Mucosa of descending colon (tissue), 3 donors: ENCODE data around the gene MIDN. TPM values are rescaled to one million over a fixed set of nuclear protein-coding genes. Genes with fewer than 3 reads are reported as not detected.

Experiments
- ATAC-seq: fragments of 200-7000 bp; cut with Tn5 transposase; one replicate; pipeline ENCODE4 v1.9.1; 2020; ENCODE audit warnings: mild to moderate bottlenecking, moderate library complexity
- DNase-seq, 3 donors: peaks; one replicate each; pipeline ENCODE4 v3.0.0-alpha.2; 2020
- H3K36me3 ChIP-seq: fragments of 200-600 bp; one replicate; pipeline ENCODE4 v1.8.0; 2021; ENCODE audit warnings: low read depth, mild to moderate bottlenecking
- H3K4me1 ChIP-seq: fragments of 200-600 bp; one replicate; pipeline ENCODE4 v1.8.0; 2021; ENCODE audit warnings: low read depth, mild to moderate bottlenecking
- H3K4me3 ChIP-seq: fragments of 200-600 bp; one replicate; pipeline ENCODE4 v1.8.0; 2021; ENCODE audit warnings: mild to moderate bottlenecking
- H3K9me3 ChIP-seq: fragments of 200-600 bp; one replicate; pipeline ENCODE4 v1.8.0; 2021; ENCODE audit warnings: mild to moderate bottlenecking
- intact Hi-C, 2 donors: fragments of 100-400 bp; cut with DNase I in 1 of 2; cut with micrococcal nuclease in 1 of 2; formaldehyde crosslinking; loops; one replicate each; pipeline versions ENCODE4 v1.11.0 to v1.11.1; 2022; cut with DNase I, micrococcal nuclease
- total RNA-seq, 3 donors: library from RNA; stranded (reverse); fragmentation: NEBNext Ultra II Directional in 2 of 3; extraction: Animal tissue kit (Norgen Biotek cat#: 25700) in 2 of 3; gene quantifications; one replicate each; pipeline versions ENCODE4 v1.2.1 to v1.2.4, GENCODE V29; 2021 to 2023
- TF ChIP-seq, protein P1 (sequence below): fragments of 200-600 bp; IDR thresholded peaks from one replicate; pipeline ENCODE4 v1.8.0; 2022; ENCODE audit warnings: antibody characterized with exemption, mild to moderate bottlenecking
- donor health status: DM: no; HTN: no; CAD: no; lungs with moderate emphysema.
- donor health status: DM: no; HTN: no; CAD: no.
- donor health status: DM: no; HTN: yes; CAD: no.

MIDN gene
- total RNA-seq, 3 donors from 2014 or later, result 136 to 251 (median 213) TPM

DNA sequence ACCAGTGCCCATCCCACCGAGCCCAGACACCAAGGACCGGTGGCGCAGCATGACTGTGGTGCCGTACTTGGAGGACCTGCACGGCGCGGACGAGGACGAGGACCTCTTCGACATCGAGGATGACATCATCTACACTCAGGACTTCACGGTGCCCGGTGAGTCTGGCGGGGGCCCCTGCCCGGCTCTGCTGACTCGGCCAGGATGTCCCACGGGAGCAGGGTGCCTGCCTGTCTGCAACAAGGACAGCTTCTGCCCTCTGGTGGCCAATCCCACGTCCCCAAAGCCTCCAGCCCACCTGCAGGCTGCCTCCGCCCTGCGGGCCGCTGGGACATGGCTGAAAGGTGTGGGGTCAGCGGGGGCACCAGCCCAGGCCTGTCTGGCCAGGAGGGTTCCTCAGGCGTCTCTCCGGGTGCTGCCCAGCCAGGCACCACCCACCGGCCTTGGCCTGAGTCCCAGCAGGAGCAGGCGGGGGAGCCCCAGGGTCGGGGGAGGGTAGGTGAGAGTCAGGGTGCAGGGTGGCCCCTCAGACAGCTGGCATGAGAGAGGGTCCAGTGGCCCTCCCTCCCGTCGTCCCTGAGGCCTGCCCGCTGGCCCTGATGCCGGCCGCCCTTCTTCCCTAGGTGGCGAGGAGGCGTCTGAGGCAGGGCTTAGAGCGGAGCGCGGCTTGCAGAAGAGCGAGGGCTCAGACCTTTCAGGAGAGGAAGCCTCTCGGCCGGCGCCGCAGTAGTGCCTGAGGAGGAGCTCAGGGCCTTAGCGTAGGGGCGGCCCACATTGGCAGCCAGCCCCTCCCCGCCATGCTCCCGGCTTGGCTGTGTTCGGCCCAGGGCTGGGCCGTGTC is 25.1 kb upstream of the MIDN start:
- Histone ChIP-seq H3K4me3 (no peak overlapping the region), H3K4me1 (no peaks in the 10 kb centered on the region), H3K36me3 (peaks cover 3% of the 10 kb centered on the region), H3K9me3 (no peaks in the 10 kb centered on the region)
- DNase-seq, result no peak
- no peak for ATAC-seq
- TF ChIP-seq, protein P1, sequence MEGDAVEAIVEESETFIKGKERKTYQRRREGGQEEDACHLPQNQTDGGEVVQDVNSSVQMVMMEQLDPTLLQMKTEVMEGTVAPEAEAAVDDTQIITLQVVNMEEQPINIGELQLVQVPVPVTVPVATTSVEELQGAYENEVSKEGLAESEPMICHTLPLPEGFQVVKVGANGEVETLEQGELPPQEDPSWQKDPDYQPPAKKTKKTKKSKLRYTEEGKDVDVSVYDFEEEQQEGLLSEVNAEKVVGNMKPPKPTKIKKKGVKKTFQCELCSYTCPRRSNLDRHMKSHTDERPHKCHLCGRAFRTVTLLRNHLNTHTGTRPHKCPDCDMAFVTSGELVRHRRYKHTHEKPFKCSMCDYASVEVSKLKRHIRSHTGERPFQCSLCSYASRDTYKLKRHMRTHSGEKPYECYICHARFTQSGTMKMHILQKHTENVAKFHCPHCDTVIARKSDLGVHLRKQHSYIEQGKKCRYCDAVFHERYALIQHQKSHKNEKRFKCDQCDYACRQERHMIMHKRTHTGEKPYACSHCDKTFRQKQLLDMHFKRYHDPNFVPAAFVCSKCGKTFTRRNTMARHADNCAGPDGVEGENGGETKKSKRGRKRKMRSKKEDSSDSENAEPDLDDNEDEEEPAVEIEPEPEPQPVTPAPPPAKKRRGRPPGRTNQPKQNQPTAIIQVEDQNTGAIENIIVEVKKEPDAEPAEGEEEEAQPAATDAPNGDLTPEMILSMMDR, result no peak
- intact Hi-C loops, result no loop called here

DNA sequence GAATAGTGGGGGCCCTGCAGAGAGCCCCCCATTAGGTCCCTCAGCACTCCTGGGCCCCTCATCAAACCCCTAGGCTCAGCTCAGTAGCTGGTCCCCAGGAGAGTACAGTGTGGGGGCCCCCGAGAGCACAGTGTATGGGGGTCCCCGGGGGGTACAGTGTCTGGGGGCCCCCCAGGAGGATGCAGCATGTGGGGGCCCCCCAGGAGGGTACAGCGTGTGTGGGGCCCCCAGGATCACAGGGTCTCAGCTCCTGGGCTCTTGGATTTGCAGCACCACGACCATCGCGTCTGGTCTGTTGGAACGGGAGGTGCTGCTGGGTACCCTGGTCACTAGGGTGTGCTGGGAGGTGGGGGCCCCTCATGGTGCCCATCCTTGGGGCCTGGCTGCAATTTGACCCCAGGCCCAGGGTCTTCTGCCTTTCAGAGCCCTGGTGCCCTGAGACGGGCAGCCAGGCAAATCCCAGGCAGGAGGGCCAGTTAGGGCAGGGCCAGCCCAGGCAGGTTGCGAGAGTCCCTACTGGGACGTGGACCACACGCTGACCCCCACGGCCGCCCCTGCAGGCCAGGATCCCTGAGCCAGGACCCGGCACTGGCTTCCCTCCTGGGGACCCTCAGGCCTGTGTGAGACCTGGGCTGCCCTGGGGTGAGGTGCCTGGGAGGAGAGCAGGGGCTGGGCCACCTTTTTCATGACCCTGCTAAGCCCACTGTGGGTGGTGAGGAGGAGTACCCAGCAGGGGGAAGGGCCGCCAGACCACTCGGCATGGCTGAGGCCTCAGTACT is 24.1 kb upstream of the MIDN start:
- intact Hi-C loops, result no loop called here
- no peaks in the 10 kb centered on the region for H3K4me1 ChIP-seq
- peaks cover 3% of the 10 kb centered on the region for H3K36me3 ChIP-seq
- DNase-seq (no peak), ATAC-seq (no peak)
- no peaks in the 10 kb centered on the region for H3K9me3 ChIP-seq
- TF ChIP-seq, protein P1, result no peak
- no peak overlapping the region for H3K4me3 ChIP-seq

DNA sequence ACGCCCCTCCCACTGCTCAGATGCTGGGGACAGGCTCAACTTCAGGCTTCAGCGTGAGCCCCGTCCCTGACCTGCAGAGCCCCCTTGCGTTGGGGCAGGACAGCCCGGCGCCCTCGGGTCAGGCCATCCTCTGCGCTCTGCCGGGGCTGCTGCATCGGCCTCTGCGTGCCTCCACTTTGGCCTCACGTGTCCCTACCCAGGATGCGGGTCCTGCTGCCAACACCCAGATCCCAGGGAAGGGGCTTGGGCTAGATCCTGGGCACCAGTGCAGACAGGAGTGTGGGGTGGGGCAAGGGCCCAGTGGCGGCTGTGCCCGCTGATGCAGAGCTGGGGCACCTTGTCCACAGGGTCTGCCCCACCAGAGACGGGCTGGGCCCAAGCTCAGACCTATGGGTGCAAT is 23.5 kb upstream of the MIDN start:
- DNase-seq, result no peak
- intact Hi-C loops, result no loop called here
- Histone ChIP-seq H3K36me3 (peaks cover 3% of the 10 kb centered on the region), H3K4me3 (no peak overlapping the region), H3K9me3 (no peaks in the 10 kb centered on the region), H3K4me1 (no peaks in the 10 kb centered on the region)
- TF ChIP-seq, protein P1, result no peak
- no peak for ATAC-seq

DNA sequence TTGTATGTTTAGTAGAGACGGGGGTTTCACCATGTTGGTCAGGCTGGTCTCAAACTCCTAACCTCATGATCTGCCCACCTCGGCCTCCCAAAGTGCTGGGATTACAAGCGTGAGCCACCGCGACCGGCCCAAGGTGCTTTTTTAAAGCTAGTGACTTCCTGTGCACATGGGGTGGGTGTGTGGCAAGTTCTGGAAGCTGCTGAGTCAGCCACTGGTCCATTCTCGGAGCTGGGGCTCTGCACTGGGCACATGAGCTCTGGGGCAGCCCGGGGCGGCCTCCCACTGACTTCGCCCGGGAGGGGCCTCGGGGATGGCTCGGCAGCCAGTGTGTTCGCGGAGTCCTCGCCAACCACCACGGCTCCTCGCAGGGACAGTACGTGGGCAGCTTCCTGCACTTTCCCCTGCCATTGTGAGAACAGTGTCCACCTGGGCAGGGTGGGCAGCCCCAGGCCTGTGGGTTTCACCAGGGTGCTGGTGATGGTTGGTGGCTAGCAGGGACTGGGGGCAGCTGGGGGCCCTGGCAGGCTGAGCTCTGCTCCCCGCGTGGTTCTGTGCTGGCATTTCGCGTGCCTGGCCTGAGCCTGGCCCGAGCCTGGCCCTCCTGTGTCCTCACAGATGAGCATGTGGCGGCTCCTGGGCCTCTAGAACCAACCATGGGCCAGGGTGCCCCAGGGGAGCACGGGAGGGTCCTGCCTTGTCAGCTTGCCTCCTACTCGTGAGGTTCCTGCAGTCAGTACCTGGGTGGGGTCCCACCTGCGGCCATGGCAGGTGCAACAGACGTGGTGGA is 22.8 kb upstream of the MIDN start:
- ATAC-seq, result no peak
- DNase-seq, result no peak
- Histone ChIP-seq H3K36me3 (peaks cover 3% of the 10 kb centered on the region), H3K9me3 (no peaks in the 10 kb centered on the region), H3K4me1 (no peaks in the 10 kb centered on the region), H3K4me3 (no peak overlapping the region)
- intact Hi-C loops, result no loop called here
- TF ChIP-seq, protein P1, result no peak

DNA sequence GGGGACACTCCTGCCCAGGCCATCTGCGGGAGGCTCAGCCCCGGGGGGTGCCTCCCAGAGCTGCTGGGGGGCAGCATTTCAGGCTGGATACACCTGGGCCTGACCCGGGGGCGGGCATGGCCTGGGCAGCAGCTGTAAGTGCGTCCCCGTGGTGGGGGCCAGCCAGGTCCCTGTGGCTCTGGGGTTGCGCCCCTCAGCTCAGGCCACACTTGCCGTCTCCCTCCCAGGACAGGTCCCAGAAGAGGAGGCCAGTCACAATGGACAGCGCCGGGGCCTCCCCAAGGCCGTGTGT is 22.2 kb upstream of the MIDN start:
- Histone ChIP-seq H3K36me3 (peaks cover 3% of the 10 kb centered on the region), H3K4me3 (no peak overlapping the region), H3K4me1 (no peaks in the 10 kb centered on the region), H3K9me3 (no peaks in the 10 kb centered on the region)
- intact Hi-C loops, result no loop called here
- ATAC-seq, result no peak
- no peak for DNase-seq
- TF ChIP-seq, protein P1, result no peak
